LNCAP (cell line): Measurements from ENCODE around the gene HDAC4.

ENCODE experiments used
- TF ChIP-seq, protein P1 (sequence below): fragments of 450-650 bp; IDR thresholded peaks from 2 replicates; pipeline ENCODE4 v1.5.1; 2017; ENCODE audit warnings: mild to moderate bottlenecking

Gene HDAC4

GRCh38 chr2:239388236-239389151 lies 12.3 kb downstream of the HDAC4 start:
- TF ChIP-seq, protein P1, sequence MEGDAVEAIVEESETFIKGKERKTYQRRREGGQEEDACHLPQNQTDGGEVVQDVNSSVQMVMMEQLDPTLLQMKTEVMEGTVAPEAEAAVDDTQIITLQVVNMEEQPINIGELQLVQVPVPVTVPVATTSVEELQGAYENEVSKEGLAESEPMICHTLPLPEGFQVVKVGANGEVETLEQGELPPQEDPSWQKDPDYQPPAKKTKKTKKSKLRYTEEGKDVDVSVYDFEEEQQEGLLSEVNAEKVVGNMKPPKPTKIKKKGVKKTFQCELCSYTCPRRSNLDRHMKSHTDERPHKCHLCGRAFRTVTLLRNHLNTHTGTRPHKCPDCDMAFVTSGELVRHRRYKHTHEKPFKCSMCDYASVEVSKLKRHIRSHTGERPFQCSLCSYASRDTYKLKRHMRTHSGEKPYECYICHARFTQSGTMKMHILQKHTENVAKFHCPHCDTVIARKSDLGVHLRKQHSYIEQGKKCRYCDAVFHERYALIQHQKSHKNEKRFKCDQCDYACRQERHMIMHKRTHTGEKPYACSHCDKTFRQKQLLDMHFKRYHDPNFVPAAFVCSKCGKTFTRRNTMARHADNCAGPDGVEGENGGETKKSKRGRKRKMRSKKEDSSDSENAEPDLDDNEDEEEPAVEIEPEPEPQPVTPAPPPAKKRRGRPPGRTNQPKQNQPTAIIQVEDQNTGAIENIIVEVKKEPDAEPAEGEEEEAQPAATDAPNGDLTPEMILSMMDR, result no peak

DNA sequence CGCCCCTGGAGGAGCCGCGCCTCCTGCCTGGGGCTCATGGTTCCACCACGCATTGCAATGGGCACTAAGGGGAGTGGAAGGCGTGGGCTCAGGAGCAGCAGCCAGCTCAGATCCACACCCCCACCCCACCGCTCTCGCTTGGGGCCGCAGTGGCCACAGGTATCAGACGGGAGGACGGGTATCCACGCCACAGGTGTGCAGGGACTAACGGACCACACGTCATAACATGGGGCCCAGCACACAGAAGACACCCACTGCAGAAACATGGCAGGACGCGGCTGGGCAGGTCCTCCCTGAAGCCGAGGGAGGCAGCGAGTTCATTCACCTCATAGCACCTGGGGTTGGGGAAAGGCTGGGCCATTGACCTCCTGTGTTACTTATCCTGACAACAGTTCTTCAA lies 13.0 kb downstream of the HDAC4 start:
- TF ChIP-seq, protein P1, result no peak

DNA sequence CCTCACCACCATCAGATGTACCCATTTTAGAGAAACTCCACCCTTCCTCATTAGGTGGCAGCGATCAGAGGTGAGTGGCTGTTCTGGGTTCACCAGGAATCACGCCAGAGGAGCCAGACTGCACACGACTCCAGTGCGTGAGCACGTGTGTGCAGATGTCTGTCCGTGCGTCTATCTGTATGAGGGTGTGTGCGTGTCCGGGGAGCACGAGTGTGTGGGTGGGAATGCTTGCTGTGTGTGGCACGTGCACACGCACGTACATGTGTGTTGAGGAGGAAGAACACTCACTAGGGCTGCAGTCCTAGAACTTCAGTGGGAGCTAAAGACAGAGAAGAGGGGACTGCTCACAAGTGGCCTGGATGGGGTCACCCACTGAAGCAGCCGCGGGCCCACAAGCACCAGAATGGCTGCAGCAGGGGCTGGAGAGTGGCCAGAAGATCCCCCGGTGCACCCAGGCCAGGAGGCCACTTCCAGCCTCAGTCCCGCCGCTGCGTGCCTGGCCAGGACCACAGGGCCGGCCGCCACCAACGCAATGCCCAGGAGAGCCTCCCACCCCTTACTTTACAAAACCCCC lies 13.9 kb downstream of the HDAC4 start:
- TF ChIP-seq, protein P1, result no peak

- TF ChIP-seq, protein P1, result no peak
These were observed 14.7 kb downstream of the HDAC4 start for GRCh38 chr2:239386001-239386670.

DNA sequence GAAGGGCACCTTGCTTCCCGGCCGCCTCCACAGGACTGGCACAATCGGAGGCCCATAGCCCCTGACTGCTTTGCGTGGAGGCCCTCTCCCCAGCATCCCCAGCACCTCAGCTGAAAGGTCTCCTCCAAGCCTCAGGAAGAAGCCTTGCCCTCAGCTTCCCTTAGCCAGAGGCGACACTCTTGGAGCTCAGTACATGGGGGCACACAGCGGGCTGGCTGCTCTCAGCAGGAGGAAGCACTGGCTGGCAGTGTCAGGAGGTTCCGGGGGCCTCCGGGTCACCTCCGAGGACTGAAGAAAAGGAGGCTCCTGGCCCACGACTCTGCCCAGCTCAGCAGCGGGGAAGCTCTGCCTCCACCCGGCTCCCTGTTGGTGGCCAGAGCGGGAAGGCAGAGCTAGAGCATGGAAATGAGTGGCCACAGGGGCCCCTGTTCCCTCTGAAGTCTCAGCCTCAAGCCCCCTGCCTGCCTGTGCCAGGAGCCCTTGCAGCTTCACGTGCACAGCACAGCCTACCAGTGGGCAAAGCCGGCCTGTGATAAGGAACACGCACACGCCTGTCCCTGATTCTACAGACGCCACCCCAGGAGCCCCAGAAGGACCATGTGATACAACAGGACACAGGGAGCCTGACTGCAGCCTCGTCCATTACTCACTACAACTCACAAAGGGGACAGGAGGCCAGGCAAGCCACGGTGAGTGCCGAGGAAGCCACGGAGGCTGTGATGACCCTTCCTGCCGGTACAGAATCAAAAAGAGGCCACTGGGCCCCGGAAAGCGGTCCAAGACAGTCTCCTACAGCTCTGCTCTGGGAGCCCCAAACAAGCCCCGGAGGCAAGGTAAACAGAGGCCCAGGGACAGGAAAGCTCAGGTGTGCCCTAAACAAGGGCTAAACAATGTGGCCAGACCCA lies 15.5 kb downstream of the HDAC4 start:
- TF ChIP-seq, protein P1, result no peak

GRCh38 chr2:239383759-239384156 lies 17.1 kb downstream of the HDAC4 start:
- TF ChIP-seq, protein P1, result no peak
